ENCODE measurements around the gene ASTN2. TPM values are rescaled to one million over a fixed set of nuclear protein-coding genes. Genes with fewer than 3 reads are reported as not detected.

Gene ASTN2
- polyA plus RNA-seq, 2 of the 4 experiments (the other 2 are of a cell fraction) = 5.8 to 11.6 TPM

GRCh38 chr9:117392992-117393391 is 21.9 kb downstream of the ASTN2 start (continued):
- TF ChIP-seq ZC3H11A (IDR thresholded peaks at IDR 0.05) = no peak
- TF ChIP-seq USF2 (IDR thresholded peaks at IDR 0.05) = no peak
- no peak for TF ChIP-seq HMGXB4 (CRISPR knock-in tag; IDR thresholded peaks at IDR 0.05; ENCODE audit: borderline replicate concordance)

GRCh38 chr9:117387422-117387821 is 27.4 kb downstream of the ASTN2 start:
- Histone ChIP-seq H3K4me2 (no peak overlapping the region), H3K9me3 (no peaks in the 10 kb centered on the region), H3K27ac (no peak overlapping the region), H3K4me1 (no peaks in the 10 kb centered on the region), H3K4me3 (no peak overlapping the region)
- WGBS (ENCODE audit: missing lambda C conversion rate) = 1% methylated on average over 3 of the region's 3 CpGs
- ATAC-seq = no peak
- no peak for TF ChIP-seq CHD2 (IDR thresholded peaks at IDR 0.05; ENCODE audit: low read length, partially characterized antibody)
- TF ChIP-seq HMGXB4 (CRISPR knock-in tag; IDR thresholded peaks at IDR 0.05; ENCODE audit: borderline replicate concordance) = no peak
- TF ChIP-seq KDM5A (IDR thresholded peaks at IDR 0.05) = no peak
- no peak for TF ChIP-seq USF2 (IDR thresholded peaks at IDR 0.05)
- TF ChIP-seq CHD4 (IDR thresholded peaks at IDR 0.05; ENCODE audit: borderline replicate concordance) = no peak
- TF ChIP-seq HDAC2 (IDR thresholded peaks at IDR 0.05) = no peak
- no peak for TF ChIP-seq BCL3 (IDR thresholded peaks at IDR 0.05)
- TF ChIP-seq CBX8 (IDR thresholded peaks at IDR 0.05) = no peak
- TF ChIP-seq EHMT2 (IDR thresholded peaks at IDR 0.05; ENCODE audit: low read depth) = no peak
- TF ChIP-seq TP53 (CRISPR knock-in tag; IDR thresholded peaks at IDR 0.05) = no peak
- no peak for TF ChIP-seq POLR2A (IDR thresholded peaks at IDR 0.05; ENCODE audit: low read length)
- TF ChIP-seq FOSL2 (IDR thresholded peaks at IDR 0.05) = no peak
- no peak for TF ChIP-seq FOSL2 (CRISPR knock-in tag; IDR thresholded peaks at IDR 0.05)
- no peak for TF ChIP-seq TFCP2L1 (CRISPR knock-in tag; IDR thresholded peaks at IDR 0.05)
- ChIA-PET POLR2A (no interaction called here), CTCF (no interaction called here)
- FAIRE-seq = no peak
- DNase-seq (ENCODE audit: low read depth in 1 of 2, low spot score in 1 of 2) = no peak

- POLR2A ChIA-PET = no interaction called here
- whole genome bisulfite sequencing (ENCODE audit: missing lambda C conversion rate) = 3% methylated on average over 2 of the region's 2 CpGs
- TF ChIP-seq CHD4 (IDR thresholded peaks at IDR 0.05; ENCODE audit: borderline replicate concordance) = no peak
- TF ChIP-seq ESRRA (IDR thresholded peaks at IDR 0.05; ENCODE audit: borderline replicate concordance, low read length) = no peak
- TF ChIP-seq GATA3 (IDR thresholded peaks at IDR 0.05; ENCODE audit: borderline replicate concordance) = no peak
- TF ChIP-seq NFE2L2 (conservative IDR thresholded peaks at IDR 0.05; ENCODE audit: low read length) = no peak
- no peak for TF ChIP-seq NPAS2 (CRISPR knock-in tag; IDR thresholded peaks at IDR 0.05; ENCODE audit: borderline replicate concordance)
- no peak for TF ChIP-seq RAD21 (conservative IDR thresholded peaks at IDR 0.05 in 1 of 2, IDR thresholded peaks at IDR 0.05 in 1 of 2)
- TF ChIP-seq PHF8 (IDR thresholded peaks at IDR 0.05; ENCODE audit: borderline replicate concordance, low read depth) = no peak
- TF ChIP-seq HOXB13 (CRISPR knock-in tag; IDR thresholded peaks at IDR 0.05; ENCODE audit: low read depth) = no peak
- TF ChIP-seq REST (IDR thresholded peaks at IDR 0.05) = no peak
- TF ChIP-seq FOSL2 (IDR thresholded peaks at IDR 0.05) = no peak
- no peak for TF ChIP-seq FOSL2 (CRISPR knock-in tag; IDR thresholded peaks at IDR 0.05)
- no peak for TF ChIP-seq SREBF2 (IDR thresholded peaks at IDR 0.05)
- TF ChIP-seq RARB (CRISPR knock-in tag; IDR thresholded peaks at IDR 0.05) = no peak
- no peak for TF ChIP-seq NR3C1 (IDR thresholded peaks at IDR 0.05)
- no peak for TF ChIP-seq ZSCAN20 (CRISPR knock-in tag; IDR thresholded peaks at IDR 0.05)
Observed at GRCh38 chr9:117379341-117379740, 35.5 kb downstream of the ASTN2 start.

More at GRCh38 chr9:117379341-117379740, 35.5 kb downstream of the ASTN2 start:
- CTCF ChIA-PET = no interaction called here
- Histone ChIP-seq H3K4me3 (no peak overlapping the region), H3K9me3 (no peaks in the 10 kb centered on the region), H3K4me1 (no peaks in the 10 kb centered on the region), H3K27ac (no peak overlapping the region), H3K4me2 (no peak overlapping the region)
- DNase-seq (ENCODE audit: low read depth in 1 of 2, low spot score in 1 of 2) = no peak
- no peak for ATAC-seq
- no peak for FAIRE-seq
